A673 (cell line): ENCODE results near the gene C13orf46.

ENCODE experiments used
- CTCF ChIP-seq: fragments of 300-800, 200-600 bp; sonication (generic); conservative IDR thresholded peaks from 2 replicates; pipeline ENCODE4 v1.5.1; 2017; ENCODE audit warnings: low read depth, mild to moderate bottlenecking, antibody characterized with exemption, low read length, moderate library complexity, mixed read lengths
- EZH2 ChIP-seq: fragments of 200-600 bp; sonication (generic); IDR thresholded peaks from 2 replicates; pipeline ENCODE4 v1.6.1; 2017; ENCODE audit warnings: borderline replicate concordance, low read depth, mild to moderate bottlenecking, mixed read lengths, antibody characterized with exemption, low read length; ENCODE audit not compliant: poor library complexity, severe bottlenecking

GRCh38 chr13:113976711-113977684, 3.1 kb upstream of the C13orf46 start:
- no peak for TF ChIP-seq CTCF
- no peak for TF ChIP-seq EZH2
